Measurements from ENCODE around the gene GRM5.

- no peak for TF ChIP-seq TAF1 (IDR thresholded peaks at IDR 0.05; ENCODE audit: borderline replicate concordance, insufficient read depth, low read length)
- TF ChIP-seq POLR2AphosphoS5 (IDR thresholded peaks at IDR 0.05; ENCODE audit: low read depth, low read length): no peak
- TF ChIP-seq, protein P1, sequence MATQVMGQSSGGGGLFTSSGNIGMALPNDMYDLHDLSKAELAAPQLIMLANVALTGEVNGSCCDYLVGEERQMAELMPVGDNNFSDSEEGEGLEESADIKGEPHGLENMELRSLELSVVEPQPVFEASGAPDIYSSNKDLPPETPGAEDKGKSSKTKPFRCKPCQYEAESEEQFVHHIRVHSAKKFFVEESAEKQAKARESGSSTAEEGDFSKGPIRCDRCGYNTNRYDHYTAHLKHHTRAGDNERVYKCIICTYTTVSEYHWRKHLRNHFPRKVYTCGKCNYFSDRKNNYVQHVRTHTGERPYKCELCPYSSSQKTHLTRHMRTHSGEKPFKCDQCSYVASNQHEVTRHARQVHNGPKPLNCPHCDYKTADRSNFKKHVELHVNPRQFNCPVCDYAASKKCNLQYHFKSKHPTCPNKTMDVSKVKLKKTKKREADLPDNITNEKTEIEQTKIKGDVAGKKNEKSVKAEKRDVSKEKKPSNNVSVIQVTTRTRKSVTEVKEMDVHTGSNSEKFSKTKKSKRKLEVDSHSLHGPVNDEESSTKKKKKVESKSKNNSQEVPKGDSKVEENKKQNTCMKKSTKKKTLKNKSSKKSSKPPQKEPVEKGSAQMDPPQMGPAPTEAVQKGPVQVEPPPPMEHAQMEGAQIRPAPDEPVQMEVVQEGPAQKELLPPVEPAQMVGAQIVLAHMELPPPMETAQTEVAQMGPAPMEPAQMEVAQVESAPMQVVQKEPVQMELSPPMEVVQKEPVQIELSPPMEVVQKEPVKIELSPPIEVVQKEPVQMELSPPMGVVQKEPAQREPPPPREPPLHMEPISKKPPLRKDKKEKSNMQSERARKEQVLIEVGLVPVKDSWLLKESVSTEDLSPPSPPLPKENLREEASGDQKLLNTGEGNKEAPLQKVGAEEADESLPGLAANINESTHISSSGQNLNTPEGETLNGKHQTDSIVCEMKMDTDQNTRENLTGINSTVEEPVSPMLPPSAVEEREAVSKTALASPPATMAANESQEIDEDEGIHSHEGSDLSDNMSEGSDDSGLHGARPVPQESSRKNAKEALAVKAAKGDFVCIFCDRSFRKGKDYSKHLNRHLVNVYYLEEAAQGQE (IDR thresholded peaks at IDR 0.05; ENCODE audit: insufficient read depth in 1 of 2, low read depth in 2 of 2, low read length in 2 of 2): no peak
- TF ChIP-seq FOXP2 (optimal IDR thresholded peaks at IDR 0.05; ENCODE audit: borderline replicate concordance, extremely low read depth, extremely low read length, insufficient read depth): no peak
Observed at GRCh38 chr11:88779577-88779976, 286.2 kb downstream of the GRM5 start.
